Suppressor macrophage treated with lipopolysaccharide for 1 hour (primary cell): Measurements from ENCODE around the gene MRPS25.

Experiments used
- DNase-seq, 3 donors: peaks; one replicate each; pipeline ENCODE4 v3.0.0-alpha.2; 2020 to 2022

Gene MRPS25

DNA sequence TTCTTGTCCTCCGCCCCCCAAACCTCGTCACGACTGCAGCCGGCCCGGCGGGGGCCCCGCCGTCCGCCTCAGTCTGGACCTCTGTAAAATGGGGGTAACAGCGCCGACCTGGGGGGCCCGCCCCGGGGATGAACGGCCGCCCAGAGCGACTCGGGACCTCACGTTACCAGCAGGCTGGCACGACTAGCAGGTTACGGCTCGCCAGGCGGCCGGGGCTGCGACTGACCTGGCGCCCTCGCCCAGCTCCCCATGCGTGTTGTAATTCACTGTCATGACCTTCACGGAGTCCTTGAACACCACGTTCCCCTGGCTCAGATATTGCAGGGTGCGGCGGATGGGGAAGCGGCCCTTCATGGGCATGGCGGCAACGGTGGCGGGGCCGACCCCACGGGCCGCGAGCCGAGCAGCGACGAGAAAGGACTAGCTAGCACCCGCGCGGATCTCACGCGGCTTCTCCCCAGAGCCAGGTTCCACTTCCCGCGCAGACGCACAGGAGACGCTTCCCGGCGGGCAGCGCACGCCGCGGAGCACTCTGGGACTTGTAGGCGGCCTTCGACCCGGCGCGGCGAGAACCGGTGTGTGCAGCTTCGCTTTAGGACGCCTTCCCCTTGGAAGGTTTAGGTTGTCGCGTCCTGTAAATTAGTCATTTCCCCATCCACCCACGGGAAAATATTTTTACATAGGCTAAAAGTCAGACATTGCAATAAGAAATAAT lies at the start of gene MRPS25:
MRPS25 (minus strand) TSS at position 481 of the 715 bp plus-strand sequence; CDS start at position 360, 121 bp downstream.
- peak; percentile 93 to 97 (median 96) for DNase-seq

DNA sequence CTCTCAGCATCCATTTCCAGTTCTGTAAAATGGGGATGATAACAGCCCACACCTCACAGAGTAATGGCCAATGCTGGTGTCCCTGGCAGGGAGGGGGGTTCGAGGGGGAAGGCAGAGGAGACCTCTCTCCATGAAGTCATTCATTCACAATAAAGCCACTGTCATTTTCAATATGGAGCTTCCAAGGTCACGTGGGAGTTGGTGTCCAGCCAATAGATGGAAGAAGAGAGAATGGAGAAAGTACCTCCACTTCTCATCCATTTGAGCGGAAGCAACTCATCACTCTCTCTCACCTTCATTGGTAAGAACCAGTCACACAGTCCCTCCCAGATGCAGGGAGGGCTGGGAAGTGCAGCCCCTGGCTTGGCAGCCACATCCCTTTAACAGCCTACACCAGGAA lies 48.8 kb upstream of the MRPS25 start:
- no peak for DNase-seq

DNA sequence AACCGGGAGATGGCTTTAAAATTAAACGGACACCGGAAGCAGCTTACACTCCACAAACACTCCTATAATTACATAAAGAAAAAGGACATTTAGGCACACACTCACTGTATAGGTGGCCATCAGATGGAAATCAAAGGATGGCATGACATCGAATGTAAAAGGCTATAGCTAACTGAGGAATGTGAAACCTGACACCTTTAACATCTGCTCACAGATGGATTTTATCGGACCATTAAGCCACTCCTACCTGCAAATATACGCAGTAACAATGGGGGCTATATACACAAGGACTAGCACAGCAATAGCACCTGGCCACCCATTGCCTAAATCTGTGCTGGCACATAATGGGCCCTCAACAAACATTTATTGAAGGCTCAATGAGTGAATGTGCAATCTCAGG lies 48.4 kb upstream of the MRPS25 start:
- no peak for DNase-seq

DNA sequence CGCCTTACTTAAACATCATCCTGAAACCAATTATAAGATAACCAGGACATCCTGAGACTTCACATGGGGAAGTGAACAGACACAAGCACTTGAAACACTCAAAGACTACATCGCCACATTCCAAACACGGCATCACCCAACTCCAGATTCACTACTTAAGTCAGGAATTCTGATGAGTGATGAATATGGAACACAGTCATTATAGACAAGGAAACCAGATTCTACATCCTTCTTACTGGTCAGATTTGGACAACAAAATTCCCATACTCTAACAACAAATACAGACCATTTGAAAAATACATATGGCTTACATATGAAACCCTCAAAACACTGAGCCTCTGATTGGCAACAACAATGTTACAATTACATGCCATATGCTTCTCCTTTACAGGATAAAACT lies 46.9 kb upstream of the MRPS25 start:
- DNase-seq = no peak

DNA sequence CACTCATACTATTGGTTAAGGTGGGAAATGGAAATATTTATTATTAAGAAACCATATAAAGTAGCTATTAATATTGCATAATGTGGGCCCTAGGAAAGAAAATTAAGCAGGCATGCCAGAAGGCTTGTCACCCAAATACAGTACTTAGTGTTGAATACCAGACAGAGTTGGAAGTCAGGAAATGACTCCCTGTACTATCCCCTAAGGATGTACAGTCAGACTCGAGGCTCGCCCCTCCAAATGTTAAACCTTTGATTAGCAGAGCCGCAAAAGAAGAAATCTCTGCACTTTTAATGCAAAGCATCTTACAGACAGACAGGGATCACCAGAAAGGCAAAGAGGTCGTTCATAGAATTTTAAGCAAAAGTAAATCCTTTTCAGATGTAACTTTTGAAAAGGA lies 45.1 kb upstream of the MRPS25 start:
- no peak for DNase-seq

DNA sequence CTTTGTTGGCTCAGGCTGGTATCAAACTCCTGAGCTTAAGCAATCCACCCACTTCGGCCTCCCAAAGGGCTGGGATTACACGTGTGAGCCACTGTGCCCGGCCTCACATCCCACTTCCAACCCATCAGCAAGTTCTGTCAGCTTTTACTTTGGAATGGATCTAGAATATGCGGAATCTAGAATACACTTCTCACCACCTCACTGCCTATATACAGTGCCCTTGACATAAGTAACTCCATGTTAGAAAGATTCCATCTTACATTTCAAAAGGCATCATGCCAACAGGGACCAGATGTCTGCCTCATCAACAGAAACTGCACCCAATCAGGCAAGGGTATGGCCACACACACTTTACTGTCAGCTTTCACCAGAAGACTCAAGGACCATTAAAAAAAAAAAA lies 43.8 kb upstream of the MRPS25 start:
- DNase-seq = no peak

DNA sequence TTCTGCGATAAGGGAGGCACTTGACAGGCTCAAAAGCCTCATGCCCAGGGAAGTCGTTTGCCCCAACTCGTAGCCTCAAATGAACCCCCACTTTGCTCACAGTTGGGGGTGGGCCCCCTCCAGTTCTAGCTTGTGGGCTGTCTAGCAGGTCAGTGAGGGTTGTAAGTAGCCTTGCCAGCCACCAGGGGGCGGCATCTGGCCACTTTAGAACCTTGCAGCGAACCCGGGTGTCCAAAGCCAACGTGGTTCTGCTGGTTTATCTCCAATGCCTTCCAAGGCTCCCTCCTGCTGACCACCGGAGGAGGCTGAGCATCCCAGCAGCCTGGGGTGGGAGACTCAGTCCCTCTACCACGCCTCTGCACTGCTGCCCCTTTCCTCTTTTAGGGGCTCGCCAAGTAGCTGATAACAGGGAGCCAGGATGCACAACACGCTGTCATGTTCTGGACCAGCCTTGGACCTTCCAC lies 43.0 kb upstream of the MRPS25 start:
- peak; percentile 82 to 91 (median 88) for DNase-seq

DNA sequence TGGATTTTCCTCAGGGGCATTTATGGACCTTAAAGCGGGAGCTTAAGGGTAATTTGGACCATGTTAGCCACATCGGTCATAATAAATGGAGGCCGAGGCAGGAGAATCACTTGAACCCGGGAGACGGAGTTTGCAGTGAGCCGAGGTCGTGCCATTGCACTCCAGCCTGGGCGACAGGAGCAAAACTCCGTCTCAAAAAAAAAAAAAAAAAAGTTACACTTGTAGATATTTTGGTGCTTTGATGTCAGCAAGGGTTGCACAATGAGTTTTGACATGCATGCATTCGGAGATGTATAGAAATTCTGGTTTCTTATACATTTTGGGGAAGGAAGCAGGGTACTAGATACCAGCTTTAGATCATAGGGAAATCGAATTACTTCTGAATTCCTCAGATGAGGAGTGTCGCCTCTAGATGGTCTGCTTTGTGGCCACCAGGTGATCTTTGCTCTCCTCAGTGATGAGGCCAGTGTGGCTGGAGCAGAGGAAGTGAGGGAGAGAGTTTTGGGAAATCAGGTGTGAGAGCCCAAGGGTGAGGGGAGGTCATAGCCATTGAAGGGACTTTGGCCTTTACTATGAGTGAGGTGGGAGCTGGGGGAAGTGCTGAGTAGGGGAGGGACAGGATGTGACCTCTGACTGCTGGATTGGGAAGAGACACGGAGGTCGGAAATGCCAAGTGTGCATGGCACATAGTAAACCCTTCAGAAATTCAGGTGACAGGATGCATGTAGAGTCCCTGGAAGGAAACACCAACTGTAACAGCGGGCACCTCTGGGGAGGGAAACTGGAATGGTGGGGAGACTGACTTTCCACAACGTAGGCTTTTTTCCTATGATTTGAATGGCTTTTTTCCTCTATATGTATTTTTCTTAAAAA lies 42.2 kb upstream of the MRPS25 start:
- no peak for DNase-seq

DNA sequence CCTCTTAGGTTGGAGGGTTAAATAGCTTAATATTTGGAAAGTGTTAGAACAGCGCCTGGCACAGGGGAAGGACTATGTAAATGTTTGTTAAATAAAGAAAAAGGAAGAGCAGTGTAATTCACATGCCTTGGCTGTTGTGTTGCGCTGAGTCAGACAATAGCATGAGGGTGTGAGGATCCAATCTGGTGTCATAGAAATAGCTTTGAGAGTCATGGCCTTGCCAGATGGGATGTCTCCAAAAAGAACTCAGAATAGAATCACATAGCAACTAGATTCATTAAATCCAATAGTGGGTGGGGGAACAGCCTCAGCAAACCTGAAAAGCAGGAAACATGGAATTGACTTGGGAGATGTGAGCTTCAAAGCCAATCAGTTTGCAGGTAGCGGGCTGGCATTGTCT lies 37.7 kb upstream of the MRPS25 start:
- DNase-seq = peak; percentile 45 to 62 (median 60)

DNA sequence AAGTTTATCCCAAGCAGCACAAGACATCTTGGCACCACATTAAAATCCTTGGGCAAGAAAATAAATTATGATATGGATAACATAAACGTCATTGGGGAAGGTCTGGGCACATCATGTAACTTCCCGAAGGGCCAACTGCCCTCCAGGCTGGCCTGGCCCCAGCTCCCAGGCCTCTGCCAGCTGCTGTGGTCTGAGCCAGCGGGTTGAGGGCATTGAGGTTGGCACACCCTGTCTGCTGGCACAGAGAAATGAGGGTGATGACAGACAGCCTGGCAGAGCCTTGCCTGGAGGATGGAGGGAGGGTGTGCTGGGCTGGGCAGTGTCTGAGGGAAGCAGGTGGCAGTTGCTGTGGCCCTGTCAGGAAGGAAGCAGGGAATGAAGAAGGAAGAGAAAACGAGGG lies 37.1 kb upstream of the MRPS25 start:
- peak in 1 of 3 donors; percentile 13 for DNase-seq

DNA sequence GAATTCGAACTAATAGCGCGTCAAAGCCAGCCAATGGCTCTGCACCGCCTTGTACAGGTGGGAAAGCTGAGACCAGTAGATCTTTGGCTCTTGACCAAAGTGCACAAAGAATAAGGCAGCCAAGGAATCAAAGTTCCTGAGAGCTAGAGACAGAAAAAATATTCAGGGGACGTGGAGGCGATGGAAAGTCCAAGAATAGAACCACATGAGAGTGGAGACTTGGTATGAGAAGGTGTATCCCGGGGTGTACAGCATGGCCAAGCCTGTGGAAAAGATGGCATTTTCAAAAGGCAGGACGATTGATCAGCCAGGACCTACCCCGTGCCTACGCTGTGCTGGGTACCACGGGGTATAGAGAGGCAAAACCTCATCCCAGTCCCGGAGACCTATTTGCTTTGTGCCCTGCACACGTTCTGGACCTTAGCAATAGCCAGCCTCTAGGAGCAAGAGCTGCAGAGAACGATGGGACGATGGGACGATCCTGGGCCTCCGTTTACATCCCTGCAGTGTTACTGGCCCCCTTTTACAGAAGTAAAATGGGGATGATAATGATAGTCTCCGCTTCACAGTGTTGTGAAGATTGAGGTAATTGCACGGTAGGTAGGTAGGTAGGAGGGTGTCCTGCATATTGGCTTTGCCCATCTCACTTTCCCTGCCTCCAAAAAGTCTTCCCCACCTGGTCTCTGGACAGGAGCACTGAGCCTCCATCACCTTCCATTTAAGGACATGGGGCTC lies 34.4 kb upstream of the MRPS25 start:
- DNase-seq = no peak

DNA sequence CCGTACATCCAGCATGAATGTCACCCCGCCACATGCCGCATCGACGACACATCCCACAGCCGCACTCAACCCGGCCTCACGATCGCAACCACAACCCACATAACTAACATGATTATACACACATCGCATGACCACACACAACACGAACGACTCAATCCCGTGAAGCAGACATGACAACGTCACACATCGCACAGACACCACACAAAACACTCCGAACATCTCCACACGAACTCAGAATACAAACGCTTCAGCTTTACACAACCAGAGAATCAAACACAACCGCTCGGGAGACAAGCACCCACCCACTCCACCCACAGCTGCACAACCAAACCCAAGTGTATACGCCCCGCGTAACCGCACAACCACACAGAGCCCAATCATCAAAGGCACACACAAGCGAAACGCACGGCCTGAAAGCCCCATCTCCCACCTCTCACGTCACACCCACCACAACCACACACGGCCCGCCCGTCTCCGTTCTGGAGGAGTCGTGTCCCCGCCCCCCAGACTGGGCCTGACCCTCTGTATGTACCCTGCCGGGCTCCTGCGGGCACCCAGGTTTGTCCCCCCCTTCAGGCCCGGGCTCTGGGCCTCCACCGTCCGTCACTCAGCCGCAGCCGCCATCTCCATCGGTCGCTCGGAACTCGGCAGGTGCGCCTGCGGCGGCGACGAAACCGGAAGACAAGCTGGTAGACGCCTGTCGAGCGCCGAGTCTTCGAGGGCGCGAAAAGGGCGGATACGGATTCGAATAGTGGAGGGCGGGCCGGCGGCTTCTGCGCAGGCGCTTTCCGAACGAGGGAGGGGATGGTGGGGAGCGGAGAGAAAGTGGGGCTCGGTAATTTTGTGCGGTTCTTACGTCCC lies 33.6 kb upstream of the MRPS25 start, which contains the start of gene RBSN:
RBSN (minus strand) TSS at position 646 of the 861 bp plus-strand sequence. CDS start 3,028 bp downstream, outside the sequence.
- peak; percentile 97 for DNase-seq

DNA sequence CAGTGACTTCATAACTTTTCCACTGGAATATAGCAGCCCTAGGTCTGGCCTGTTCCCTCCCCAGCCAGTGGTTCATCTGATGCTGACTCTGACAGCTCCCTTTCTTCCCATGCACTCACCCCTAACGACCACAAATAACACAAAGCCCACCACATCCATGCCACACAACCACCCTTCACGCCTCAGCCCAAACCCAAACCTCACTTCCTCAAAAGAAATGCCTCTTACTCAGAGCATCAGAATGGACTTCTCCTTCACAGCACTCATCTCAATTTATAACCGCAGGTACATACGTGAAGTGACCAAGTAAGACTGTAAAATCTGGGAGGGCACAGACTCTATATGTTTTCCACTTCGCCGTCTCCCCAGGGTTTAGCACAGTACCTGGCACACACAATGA lies 32.8 kb upstream of the MRPS25 start:
- DNase-seq = peak; percentile 63 to 67 (median 66)

DNA sequence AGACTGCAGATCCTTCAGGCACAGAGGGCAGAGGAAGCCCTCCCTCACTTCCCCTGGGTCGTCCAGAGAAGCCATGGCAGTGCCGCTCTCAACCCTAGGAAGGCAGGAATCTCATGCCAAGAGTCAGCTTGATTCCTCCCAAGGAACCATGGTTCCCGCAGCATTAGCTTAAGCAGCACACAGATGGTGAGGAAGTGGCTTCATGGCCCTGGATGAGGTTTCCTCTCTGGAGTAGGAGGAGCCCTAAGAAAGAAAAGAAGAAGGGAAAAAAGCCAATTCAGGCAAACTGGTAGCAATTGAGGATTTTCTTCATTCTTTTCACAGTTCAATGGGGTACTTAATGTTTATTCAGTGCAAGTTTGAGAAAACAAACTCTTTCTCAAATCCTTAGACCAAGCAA lies 30.9 kb upstream of the MRPS25 start:
- DNase-seq = peak; percentile 49 to 56 (median 51)

DNA sequence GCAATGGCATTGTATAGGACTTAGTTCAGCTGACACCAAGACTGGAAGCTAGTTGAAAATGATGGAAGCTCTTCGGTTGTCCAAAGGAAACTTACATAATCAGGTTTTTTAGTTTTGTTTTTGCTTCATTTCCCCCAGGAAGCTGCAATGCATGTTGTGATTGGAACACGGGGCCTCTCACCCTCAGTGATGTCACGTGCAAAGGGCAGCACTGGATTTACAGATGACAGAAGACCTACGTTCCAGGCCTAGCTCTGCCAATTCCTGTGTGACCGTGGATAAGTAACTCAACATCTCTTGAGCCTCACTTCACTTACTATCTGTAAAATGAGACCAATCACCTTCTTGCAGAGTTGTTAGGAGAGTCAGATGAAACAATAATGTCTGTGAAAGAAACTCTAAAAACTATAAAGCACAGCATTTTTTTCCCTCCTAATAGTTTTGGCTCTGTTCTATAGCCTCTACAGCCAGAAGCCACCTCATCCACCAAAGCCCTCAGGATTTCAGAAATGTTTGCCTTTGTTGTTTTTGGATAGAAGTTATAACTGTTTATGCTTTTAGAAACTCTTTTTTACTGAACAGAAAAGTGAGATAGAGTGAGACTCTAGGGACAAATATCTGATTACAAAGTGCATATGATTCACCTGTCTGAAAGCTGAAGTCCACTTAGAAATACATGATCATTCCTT lies 29.2 kb upstream of the MRPS25 start:
- DNase-seq = no peak

DNA sequence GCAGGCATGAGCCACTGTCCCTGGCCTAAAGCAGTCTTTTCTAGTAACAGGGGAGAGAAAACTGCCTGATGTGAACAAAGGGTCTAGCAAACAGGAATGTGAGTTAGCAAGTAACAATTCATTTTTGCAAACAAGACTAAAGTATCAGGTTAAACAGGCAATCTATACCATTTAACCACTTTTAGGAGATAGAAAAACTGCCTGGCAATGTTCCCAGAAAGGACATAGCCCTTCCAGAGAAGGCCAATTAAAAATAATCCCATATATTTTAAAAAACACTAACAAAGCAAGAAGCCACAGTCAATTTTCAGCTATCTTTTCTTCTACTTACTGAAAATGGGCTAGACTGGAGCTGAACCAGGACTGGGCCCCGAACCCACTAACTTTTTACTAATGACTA lies 27.6 kb upstream of the MRPS25 start:
- no peak for DNase-seq

DNA sequence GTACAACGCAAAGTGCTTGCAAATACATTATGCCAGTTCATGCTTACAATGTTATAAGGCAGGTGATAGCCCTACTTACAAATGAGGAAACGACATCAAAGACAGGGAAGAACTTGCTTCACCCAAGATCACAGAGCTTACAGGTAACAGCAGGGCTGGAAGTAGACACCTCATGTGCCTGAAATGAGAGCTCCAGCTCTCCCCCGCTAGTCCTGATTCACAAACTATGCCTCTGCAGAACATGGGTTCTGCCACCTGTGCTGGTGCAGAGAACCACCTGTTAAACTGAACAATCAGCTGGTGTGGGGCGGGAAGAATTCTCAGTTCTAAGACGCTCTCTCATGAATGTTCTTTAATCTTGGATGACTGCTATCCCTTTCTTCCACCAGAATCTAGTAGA lies 26.5 kb upstream of the MRPS25 start:
- DNase-seq = no peak

DNA sequence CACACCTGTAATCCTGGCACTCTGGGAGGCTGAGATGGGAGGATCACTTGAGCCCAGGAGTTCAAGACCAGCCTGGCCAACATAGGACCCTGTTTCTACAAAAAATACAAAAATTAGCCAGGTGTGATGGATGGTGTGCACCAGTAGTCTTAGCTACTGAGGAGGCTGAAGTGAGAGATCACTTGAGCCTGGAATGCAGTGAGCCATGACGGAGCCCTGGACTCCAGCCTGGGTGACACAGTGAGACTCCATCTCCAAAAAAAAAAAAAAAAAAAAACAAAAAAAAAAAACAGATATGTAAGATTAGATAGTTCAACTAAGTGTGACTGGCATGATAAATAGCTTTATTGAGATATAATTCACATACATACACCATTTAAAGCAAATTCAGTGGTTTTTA lies 24.1 kb upstream of the MRPS25 start:
- no peak for DNase-seq

DNA sequence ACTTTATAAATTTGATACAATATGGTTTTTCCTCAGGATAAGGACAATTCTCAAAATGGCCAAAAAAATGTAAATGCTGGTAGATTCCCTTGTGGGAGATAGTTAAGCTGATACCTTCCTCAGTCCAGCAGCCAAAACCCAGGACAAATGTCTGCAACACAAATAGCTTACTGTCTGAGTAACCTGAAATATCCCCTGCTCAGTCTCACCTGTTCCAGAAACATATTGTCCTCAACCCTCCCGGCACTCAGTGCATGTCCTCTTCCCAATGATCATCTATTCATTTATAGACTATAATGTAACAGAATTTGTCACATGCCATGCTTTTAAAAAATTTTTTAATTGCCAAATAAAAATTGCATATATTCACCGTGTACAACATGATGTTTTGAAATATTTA lies 21.6 kb upstream of the MRPS25 start:
- DNase-seq = no peak

DNA sequence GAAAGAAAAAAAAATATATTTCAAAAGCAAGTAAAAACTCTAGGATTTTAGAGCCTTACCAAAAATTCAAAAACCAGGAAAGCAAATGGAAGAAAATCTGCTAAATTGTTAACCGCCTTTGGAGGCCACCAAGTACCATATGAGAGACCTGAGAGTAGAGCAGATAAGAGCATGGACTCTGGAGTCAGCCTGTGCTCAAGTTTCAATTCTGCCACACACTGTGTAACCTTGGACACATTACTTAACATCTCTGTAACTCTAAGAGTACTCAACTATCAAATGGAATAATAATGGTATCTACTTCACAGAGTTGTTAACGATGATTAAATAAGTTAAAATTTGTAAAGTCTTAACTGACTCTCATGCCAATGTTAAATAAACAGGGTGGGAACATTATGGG lies 21.1 kb upstream of the MRPS25 start:
- no peak for DNase-seq

DNA sequence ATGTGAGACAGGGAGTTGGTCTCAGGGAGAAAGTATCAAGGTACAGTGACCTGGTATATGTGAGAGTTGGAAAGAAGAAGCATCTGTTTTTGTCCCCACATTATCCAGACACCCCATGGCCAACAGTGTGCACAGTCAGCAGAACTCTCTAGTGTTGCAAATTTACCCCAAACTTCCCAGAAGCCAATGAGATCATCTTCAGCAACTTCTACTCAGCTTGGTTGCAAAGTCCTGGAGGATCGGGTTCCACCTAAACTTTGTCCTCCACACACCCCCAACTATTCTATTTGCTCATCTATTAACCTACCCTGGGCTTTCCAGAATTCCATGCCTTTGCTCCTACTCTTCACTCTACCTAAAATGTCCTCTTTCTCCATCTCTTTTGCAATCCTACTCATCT lies 18.1 kb upstream of the MRPS25 start:
- DNase-seq = peak; percentile 65 to 72 (median 69)
